SW480 (cell line): ENCODE data around the gene UVRAG.
A peak's percentile ranks its signal among the peaks of the same experiment; 100 is the strongest.

Experiments used
- DNase-seq: peaks from one replicate; pipeline ENCODE4 v3.0.0-alpha.2; 2016; ENCODE audit warnings: low spot score

Gene UVRAG

DNA sequence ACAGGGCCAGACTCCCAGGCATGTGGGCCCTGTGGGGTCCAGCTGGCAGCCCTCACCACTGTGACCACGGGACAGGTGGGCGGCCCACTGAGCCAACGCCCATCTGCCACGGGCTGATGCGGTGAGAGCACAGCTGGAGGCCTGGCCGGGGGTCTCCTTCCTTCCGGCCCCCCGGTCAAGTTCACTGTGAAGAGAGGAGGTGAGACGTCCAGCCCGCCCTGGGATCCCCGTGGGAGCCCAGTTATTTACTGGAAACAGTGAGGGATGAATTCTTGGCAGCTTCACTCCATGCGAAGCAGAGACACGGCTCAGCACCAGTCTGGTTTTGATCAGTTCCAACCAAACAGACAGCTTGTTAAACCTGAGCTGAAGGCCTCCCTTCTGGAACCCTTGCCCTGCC is 352.6 kb downstream of the UVRAG start:
- DNase-seq = no peak

DNA sequence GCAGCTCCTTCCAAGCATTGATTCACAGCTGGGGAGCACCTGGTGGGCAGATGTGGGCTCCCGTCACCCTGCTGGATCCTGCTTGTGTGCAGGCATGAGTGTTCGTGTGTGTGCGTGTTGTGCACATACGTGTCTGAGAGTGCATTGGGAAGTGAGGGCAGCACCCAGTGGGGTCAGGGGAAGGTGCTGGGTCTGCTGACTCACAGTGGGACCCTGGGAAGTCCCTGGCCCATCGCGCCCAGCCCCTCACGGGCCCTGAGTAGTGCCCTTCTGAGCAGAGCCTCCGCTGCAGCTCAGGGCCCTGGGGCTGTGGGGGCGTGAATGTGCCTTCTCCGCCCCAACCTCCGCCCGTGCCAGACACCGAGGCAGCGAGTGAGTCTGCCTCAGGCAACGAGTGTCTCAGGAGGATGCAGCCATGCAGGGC is 354.5 kb downstream of the UVRAG start:
- DNase-seq = no peak

DNA sequence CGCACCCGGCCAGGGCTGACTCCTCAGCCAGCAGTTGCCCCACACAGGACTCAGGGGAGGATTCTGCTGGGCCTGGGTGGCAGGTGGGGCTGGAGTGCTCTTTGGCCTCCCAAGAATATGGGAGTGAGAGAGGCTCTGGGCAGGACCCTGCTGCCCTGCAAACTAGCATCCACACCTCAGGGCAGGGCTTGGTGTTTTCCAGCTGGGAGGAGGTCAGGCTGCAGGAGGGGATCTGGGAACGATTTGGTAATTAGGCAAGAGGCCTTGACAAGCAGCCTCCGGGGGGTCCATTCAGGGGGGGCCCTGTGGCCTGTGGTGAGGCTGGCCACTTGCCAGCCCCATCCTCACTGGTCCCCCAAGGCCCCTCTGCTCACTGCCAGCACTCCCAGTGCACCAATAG is 355.5 kb downstream of the UVRAG start:
- DNase-seq = no peak

DNA sequence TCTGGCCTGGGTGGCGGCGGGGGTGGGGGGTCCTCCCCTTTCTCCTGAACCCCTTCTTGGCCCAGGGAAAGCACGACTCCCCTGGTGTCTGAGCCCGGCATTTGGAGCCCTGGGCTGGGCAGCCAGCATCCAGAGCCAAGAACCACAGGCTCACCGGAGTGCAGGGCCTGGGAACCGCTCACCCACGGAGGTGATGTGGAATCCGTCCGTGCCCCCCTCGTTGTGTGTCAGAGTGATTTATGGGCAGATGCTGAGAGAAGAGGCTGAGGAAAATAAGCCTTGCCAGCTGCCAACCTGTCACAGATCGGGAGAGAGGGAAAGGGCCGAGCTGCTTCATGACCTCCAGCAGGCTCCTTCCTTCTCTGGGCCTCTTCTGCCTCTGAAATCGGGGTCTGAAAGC is 357.6 kb downstream of the UVRAG start:
- no peak for DNase-seq

DNA sequence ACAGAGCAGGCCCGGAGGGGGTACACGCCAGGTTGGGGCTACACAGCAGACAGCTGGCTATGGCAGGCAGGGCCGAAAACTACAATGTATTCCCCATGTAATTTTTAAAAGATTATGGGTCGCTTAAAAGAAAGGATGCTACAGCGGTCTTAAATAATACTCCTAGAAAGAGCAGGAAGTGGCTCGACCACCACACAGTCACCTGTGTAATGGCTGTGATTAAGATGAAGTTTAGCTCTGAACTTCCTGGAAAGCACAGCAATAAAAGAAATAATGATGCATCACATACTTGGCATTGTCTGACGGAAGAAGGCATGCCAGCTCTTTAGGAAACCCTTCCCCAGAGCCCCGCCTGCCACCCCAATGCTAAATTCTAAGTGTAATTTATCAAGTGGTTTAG is 358.7 kb downstream of the UVRAG start:
- no peak for DNase-seq

DNA sequence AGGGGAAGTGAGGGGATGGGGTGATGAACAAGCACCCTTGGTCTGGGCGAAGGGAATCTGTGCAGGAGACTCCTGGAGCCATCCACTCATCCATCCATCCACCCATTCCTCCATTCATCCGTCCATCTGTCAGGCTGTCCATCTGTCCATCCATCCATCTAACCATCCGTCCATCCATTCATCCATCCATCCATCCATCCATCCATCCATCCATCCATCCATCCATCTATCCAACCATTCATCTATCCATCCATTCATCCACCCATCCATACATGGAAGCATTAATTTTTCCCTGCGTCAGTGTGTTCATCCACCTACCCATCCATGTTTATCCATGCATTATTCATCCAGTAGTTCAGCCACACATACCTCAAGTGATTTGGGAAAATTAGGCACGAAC is 359.3 kb downstream of the UVRAG start:
- DNase-seq = no peak

DNA sequence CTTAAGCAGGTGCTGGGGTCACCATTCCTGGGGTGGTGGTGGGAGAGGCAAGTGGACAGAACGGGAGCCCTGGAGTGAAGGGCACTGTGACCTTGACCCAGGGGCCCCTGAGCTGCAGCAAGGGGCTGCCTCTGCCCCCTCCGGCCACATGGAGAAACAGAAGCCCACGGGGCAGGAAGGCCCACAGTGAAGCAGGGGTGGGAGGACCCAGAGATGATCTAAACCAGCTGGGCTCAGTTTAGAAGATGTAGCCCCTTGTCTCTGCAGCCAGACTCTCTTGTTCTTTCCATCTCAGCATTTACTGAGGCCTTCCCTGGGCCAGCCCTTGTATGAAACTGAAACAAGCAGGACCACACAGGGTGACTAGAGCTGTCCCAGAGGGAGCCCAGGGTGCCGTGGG is 360.8 kb downstream of the UVRAG start:
- no peak for DNase-seq

DNA sequence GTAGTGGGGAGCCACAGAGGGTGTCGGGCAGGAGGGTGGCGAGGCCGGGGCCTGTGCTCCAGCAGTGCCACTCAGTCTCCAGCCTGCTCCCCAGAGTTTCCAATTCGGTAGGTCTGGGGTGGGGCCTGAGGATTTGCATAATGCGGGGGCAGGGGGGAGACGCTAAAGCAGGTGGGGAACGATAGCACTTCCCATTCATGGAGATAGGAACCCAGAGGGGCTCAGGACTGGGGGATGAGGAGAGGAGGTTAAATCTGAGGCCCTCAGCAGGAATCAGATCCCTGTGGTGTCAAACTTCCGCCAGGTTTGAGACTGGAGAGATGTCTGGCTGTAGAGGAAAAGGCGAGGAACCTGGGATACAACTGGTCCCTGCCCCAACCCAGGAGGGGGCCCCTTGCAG is 361.5 kb downstream of the UVRAG start:
- DNase-seq = no peak

DNA sequence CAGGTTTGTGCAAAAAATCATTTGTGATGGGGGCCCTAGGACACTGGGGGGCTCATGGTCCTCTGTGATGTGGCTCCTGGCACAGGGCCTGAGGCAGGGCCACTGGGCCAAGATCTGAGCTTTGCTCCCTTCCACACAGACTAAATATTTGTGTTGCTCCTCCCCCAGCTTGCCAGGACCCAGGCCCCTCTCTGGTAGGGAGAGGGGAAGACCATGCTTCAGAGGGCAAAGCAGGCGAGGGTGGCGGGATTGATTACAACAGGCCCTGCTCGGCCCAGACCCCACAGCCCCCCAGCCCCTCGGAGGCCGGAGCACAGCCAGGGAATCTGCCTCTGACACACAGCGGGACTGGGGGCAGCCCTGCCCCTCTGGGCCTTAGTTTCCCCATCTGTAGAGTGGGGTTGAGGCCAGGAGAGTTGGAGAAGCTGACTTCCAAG is 362.3 kb downstream of the UVRAG start:
- no peak for DNase-seq

DNA sequence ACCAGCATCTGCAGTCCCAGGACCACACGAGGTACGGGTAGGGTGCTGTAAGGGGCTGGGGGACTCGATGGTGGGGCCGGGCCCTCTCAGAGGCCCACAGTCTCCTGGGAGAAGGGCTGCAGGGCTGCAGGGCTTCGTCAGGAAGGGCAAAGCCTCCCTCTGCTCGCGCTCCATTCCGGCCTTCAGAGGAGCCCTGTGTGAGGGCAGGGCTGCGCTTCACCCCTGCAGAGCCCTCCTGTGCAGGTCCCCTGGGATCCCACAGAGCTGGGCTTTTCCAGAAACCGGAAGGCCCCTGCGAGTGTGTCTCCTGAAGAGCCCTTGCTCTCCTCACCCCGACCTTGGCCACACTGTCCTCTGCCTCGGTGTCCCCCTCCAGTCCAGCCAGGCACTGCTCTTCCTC is 364.1 kb downstream of the UVRAG start:
- no peak for DNase-seq

DNA sequence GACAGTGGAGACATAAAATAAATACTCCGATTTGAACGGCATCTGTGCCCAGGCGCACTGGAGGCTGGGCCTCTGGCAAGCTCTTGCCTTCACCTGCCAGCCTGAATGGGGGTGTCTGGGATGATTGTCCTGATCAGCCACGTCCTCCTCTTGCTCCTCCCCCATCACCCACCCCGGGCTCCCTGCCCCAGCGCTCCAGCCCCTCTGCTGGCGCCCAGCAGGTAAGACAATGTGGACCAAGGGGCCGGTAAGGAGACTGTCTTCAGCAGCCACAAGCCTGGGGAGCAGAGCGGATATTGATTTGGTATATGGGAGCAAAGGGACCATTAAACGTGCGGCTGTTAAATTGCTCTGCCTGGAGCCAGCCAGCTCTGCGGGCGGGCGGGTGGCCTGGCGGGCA is 366.4 kb downstream of the UVRAG start:
- DNase-seq = no peak

DNA sequence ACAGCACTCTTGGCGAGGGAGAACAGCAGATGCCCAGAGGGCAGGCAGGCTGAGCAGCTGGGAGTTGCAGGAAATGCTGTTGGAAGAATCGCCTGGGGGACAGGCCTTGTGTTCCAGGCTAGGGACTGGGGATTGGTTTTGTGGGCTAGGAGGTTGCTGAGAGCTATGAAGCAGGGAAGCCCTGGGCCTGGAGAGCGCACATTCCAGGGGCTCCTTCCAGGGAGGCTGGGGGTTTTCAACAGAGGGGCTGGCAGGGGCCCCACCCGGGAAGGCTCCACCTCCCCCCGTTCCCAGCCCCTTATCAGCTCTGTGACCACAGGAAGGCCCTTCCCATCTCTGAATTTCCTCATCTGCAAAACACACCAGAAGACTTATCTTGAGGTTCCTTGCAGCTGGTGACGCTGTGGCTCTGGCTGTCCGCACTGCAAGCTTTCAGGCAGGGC is 369.6 kb downstream of the UVRAG start:
- DNase-seq = no peak

DNA sequence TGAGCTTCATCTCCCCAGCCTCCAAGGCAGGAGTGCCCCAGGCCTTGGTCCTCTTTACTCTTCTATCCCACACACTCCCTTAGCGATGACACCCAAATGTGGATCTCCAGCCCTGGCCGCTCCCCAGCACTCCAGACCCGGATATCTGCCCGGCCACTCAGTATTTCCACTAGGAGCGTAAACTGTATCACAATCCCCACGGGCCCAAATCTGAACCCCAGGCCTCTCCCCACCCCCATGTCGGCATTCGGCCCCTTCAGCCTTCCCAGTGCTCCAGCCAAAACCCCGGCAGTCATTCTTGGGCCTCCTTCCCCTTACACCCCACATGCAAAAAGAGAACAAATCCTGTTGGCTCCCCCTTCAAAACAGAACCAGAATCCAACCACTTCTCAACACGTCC is 370.5 kb downstream of the UVRAG start:
- DNase-seq = no peak

DNA sequence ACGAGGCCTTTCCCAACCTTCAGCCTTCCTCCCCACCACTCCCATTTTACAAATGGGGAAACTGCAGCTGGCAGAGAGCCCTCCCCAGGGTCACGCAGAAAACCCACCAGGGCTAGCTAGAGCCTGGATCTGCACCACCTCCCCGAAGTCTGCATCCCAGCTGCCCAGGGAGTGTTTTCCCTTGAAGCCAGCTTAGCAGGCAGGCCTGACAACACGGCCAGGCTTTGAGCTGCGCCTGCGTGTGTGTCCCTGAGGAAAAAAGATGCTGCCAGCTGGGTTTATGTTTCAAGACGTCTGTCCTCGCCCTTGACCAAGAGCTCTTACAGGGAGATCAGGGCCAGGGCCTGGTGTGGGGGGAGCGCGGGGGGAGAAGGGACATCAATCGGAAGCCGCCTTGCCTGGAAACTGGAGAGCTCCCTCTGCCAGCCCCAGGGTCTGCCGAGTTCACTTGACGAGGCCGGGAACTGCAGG is 371.0 kb downstream of the UVRAG start:
- no peak for DNase-seq

DNA sequence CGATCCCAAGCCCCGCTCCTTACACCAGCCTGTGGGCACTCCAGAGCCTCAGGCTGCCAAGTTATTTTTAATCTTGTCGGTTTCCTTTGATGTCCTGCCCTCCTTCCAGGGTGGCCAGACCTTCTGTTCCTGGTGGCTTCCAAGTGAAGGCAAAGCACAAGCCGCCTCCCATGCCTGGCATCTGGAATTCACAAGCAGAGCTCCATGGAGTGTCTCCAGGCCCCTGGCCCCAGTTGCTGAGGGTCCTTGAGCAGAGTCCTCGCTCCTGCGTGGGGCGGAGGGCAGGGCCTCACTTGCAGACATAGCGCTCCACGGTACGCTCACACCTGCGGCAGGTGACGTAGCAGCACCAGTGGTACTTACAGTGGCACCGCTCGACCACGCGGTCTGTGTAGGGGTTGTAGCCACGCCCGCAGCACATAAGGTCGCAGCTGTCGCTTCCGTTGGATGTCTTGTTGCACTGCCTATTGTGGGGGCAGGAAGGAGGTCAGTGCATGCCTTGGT is 371.8 kb downstream of the UVRAG start:
- peak; percentile 62 for DNase-seq

DNA sequence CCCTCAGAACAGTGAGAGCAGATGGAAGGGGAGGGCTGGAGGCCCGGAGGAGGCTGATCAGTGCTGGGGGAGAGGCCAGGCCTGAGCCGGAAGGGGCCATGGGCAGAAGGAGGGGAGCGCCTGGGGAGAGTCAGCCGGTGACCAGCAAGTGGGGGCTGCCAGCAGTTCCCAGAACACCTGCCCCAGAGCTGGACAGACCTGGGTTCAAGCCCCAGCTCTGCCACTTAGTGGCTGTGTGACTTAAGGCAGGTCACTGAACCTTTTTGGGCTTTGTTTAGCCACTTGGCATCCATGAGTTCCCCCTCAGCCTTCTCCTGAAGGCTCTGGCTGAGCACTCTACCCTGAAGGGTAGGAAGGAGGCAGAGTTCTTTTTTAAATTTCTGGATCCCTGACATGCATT is 373.9 kb downstream of the UVRAG start:
- no peak for DNase-seq

DNA sequence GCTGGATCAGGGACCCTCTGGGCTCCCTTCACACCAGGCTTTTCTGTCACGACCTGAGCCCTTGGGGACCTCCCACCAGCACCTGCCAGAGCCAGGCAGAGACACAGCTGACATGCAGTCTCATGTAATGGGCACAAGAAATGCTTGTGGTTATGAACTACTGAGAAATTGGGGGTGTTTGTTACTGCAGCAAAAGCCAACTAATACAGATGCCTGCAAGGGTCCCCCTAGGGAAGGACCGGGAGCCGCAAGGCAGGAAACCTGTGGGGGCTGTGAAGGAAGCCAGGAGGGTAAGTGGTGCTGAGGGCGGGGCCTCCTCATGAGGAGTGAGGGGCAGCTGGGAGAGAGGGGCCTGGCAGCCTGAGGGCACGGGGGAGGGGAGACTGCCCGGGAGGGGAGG is 374.7 kb downstream of the UVRAG start:
- no peak for DNase-seq

DNA sequence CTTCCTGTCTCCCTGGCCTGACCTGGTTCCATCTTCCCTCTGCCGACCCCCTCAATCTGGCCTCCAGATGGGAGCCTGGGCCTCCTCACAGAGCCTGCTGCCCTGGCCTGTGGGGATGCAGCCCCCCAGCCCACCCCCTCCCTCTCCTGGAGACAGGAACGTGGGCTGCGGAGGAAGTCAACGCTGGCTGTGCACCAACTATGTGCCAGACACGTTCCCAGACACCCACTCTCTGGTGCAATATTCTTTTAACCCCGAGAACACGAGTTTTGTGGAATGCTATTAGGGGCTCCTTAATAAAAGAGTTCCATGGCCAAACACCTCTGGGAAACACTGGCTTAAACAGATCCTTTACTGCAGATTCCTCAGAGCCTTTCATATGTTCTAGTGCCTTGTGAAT is 375.4 kb downstream of the UVRAG start:
- DNase-seq = no peak
